SK-N-SH (cell line): Measurements from ENCODE around the gene ANKRD9. TPM values are rescaled to one million over a fixed set of nuclear protein-coding genes. Genes with fewer than 3 reads are reported as not detected.

Source experiments
- CTCF ChIA-PET: fragments of 300-600, 350-600 bp; formaldehyde crosslinking; extraction: SDS; loops from one replicate; lab custom pipeline; 2021; lab: Yijun Ruan, JAX
- POLR2A ChIA-PET: fragments of 350-600 bp; sonication (Branson Sonifier 250); formaldehyde crosslinking; extraction: SDS; loops from one replicate; lab custom pipeline; 2020; ENCODE audit warnings: antibody characterized with exemption, inconsistent platforms; lab: Yijun Ruan, JAX
- DNase-seq: peaks from one replicate; pipeline ENCODE4 v3.0.0; 2012
- H2AFZ ChIP-seq: fragments of 200-600 bp; sonication (generic); 2 replicates; pipeline ENCODE4 v1.8.1; 2016; ENCODE audit warnings: antibody characterized with exemption, mild to moderate bottlenecking, low read depth
- H3F3A ChIP-seq: fragments of 200-600 bp; sonication (generic); replicated peaks from 2 replicates; pipeline ENCODE3; 2016; ENCODE audit warnings: antibody characterized with exemption, mild to moderate bottlenecking; ENCODE audit not compliant: insufficient read depth
- H3K27ac ChIP-seq, 2 experiments: fragments of 200-500 bp in 1 of 2; fragments of 200-600 bp in 1 of 2; sonication (Bioruptor generic) in 1 of 2; sonication (generic), shearing (Covaris generic) in 1 of 2; 2 replicates each; pipeline versions ENCODE4 v1.5.1 to v1.6.1; 2014 to 2016; ENCODE audit warnings: low read depth in 2 of 2, inconsistent platforms in 1 of 2, low read length in 1 of 2, mild to moderate bottlenecking in 1 of 2, mixed read lengths in 1 of 2
- H3K27me3 ChIP-seq: fragments of 200-600 bp; sonication (generic), shearing (Covaris generic); 2 replicates; pipeline ENCODE4 v1.6.1; 2016; ENCODE audit warnings: mixed run types; ENCODE audit not compliant: insufficient read depth
- H3K36me3 ChIP-seq, 2 experiments: fragments of 200-500 bp in 1 of 2; fragments of 200-600 bp in 1 of 2; sonication (Bioruptor generic) in 1 of 2; sonication (generic) in 1 of 2; replicated peaks in 1 of 2; 2 replicates each; pipeline versions ENCODE3 to v1.5.1; 2014 to 2016; ENCODE audit warnings: low read length in 1 of 2, mild to moderate bottlenecking in 1 of 2; ENCODE audit not compliant: insufficient read depth in 2 of 2, control insufficient read depth in 1 of 2
- H3K4me1 ChIP-seq, 2 experiments: fragments of 200-500 bp in 1 of 2; fragments of 200-600 bp in 1 of 2; sonication (Bioruptor generic) in 1 of 2; sonication (generic), shearing (Covaris generic) in 1 of 2; 2 replicates each; pipeline versions ENCODE4 v1.5.1 to v1.6.1; 2014 to 2016; ENCODE audit warnings: low read depth in 1 of 2, low read length in 1 of 2, mixed run types in 1 of 2; ENCODE audit not compliant: insufficient read depth in 2 of 2, control insufficient read depth in 1 of 2
- H3K4me2 ChIP-seq: fragments of 200-600 bp; sonication (generic), shearing (Covaris generic); 2 replicates; pipeline ENCODE4 v1.6.1; 2017; ENCODE audit warnings: mixed run types
- H3K4me3 ChIP-seq, 2 experiments: fragments of 200-500 bp in 1 of 2; fragments of 200-600 bp in 1 of 2; sonication (Bioruptor generic) in 1 of 2; sonication (generic), shearing (Covaris generic) in 1 of 2; 2 replicates each; pipeline versions ENCODE4 v1.5.1 to v1.8.1; 2014 to 2016; ENCODE audit warnings: low read depth in 2 of 2, inconsistent platforms in 1 of 2, low read length in 1 of 2, mild to moderate bottlenecking in 1 of 2, mixed read lengths in 1 of 2, moderate library complexity in 1 of 2
- H3K79me2 ChIP-seq: fragments of 200-600 bp; sonication (generic); 2 replicates; pipeline ENCODE4 v1.8.1; 2017; ENCODE audit warnings: mild to moderate bottlenecking; ENCODE audit not compliant: insufficient read depth
- H3K9ac ChIP-seq: fragments of 200-600 bp; sonication (generic); 2 replicates; pipeline ENCODE4 v1.6.1; 2017; ENCODE audit warnings: mixed run types
- H3K9me2 ChIP-seq: fragments of 200-600 bp; sonication (generic); 2 replicates; pipeline ENCODE4 v1.6.1; 2017; ENCODE audit warnings: mixed run types
- H3K9me3 ChIP-seq: fragments of 200-600 bp; sonication (generic); 2 replicates; pipeline ENCODE4 v1.6.1; 2017; ENCODE audit warnings: mixed run types, mild to moderate bottlenecking, moderate library complexity
- H4K20me1 ChIP-seq: fragments of 200-600 bp; sonication (generic); 2 replicates; pipeline ENCODE4 v1.6.1; 2017; ENCODE audit warnings: mild to moderate bottlenecking, mixed run types; ENCODE audit not compliant: insufficient read depth
- FOXM1 ChIP-seq: IDR thresholded peaks from 2 replicates; pipeline ENCODE4 v1.4.0; 2012; ENCODE audit warnings: low read depth, mild to moderate bottlenecking
- IRF3 ChIP-seq: fragments of 150-350 bp; IDR thresholded peaks from 2 replicates; pipeline ENCODE4 v1.6.1; 2016; ENCODE audit warnings: mild to moderate bottlenecking, low read depth, low read length
- MEF2A ChIP-seq: IDR thresholded peaks from 2 replicates; pipeline ENCODE4 v1.4.0; 2012; ENCODE audit warnings: low read depth, borderline replicate concordance
- NFIC ChIP-seq: IDR thresholded peaks from 2 replicates; pipeline ENCODE4 v1.4.0; 2012; ENCODE audit warnings: borderline replicate concordance
- POLR2AphosphoS5 ChIP-seq: IDR thresholded peaks from 2 replicates; pipeline ENCODE4 v1.6.1; 2012; ENCODE audit warnings: low read depth, low read length
- REST ChIP-seq: IDR thresholded peaks from 2 replicates; pipeline ENCODE4 v1.6.1; 2012; ENCODE audit warnings: mild to moderate bottlenecking, low read depth, low read length, moderate library complexity
- TAF1 ChIP-seq: IDR thresholded peaks from 2 replicates; pipeline ENCODE4 v1.6.1; 2012; ENCODE audit warnings: low read depth, mild to moderate bottlenecking, low read length, moderate library complexity, borderline replicate concordance
- USF2 ChIP-seq: fragments of 150-350 bp; IDR thresholded peaks from 2 replicates; pipeline ENCODE4 v1.6.1; 2017; ENCODE audit warnings: antibody characterized with exemption, low read length, low read depth, borderline replicate concordance
- YY1 ChIP-seq: IDR thresholded peaks from 2 replicates; pipeline ENCODE4 v1.4.0; 2012; ENCODE audit warnings: low read depth, mild to moderate bottlenecking
- WGBS: methylation state at CpG from one replicate; pipeline ENCODE4 v1.1.6; 2017; ENCODE audit warnings: low lambda C conversion rate; 5-methylcytosine and 5-hydroxymethylcytosine counted together
- polyA plus RNA-seq, 3 experiments: library from polyadenylated mRNA; depleted of rRNA; stranded (reverse); fragments of >200 nt; gene quantifications; 2 replicates each; pipeline ENCODE4 v1.2.3, GENCODE V29; 2012

ANKRD9 gene
- polyA plus RNA-seq, 1 of the 3 experiments (the other 2 are of a cell fraction) = 21.3 TPM

GRCh38 chr14:102471921-102472790, 37.4 kb downstream of the ANKRD9 start:
- Histone ChIP-seq H2AFZ (no peak overlapping the region), H3K9ac (no peak overlapping the region), H3K27me3 (no peaks in the 10 kb centered on the region), H3K4me3 (no peak overlapping the region), H4K20me1 (no peaks in the 10 kb centered on the region), H3K9me3 (no peaks in the 10 kb centered on the region), H3K4me2 (no peak overlapping the region), H3K4me1 (peaks cover 0 to 10% of the 10 kb centered on the region in 2 experiments; a peak in 1 of 4 replicates), H3K27ac (no peak overlapping the region), H3K79me2 (no peaks in the 10 kb centered on the region), H3K9me2 (no peaks in the 10 kb centered on the region), H3F3A (no peaks in the 10 kb centered on the region), H3K36me3 (peaks cover 0 to 13% of the 10 kb centered on the region in 2 experiments)
- ChIA-PET CTCF (interaction anchor here (1.0 to 2.3 kb wide), 3 partner anchors 29 to 34 kb away, joined by 4 to 7 read pairs (median 4); no protein-coding TSS in a partner anchor), POLR2A (no interaction called here)
- WGBS = 92% methylated on average over 6 of the region's 8 CpGs
- no peak for DNase-seq
- TF ChIP-seq MEF2A (no peak), IRF3 (no peak), POLR2AphosphoS5 (no peak), NFIC (no peak), YY1 (no peak), FOXM1 (no peak), REST (no peak), USF2 (no peak), TAF1 (no peak)
